Colonic mucosa (tissue), 4 donors: ENCODE results near the gene RPL34. TPM values are rescaled to one million over a fixed set of nuclear protein-coding genes. Genes with fewer than 3 reads are reported as not detected.

Experiments used
- DNase-seq: peaks from one replicate; pipeline ENCODE4 v3.0.0-alpha.2; 2020
- H3K27ac ChIP-seq: fragments of 200-600 bp; one replicate; pipeline ENCODE4 v1.8.0; 2021
- H3K27me3 ChIP-seq: fragments of 200-600 bp; one replicate; pipeline ENCODE4 v1.8.0; 2021
- H3K36me3 ChIP-seq: fragments of 200-600 bp; one replicate; pipeline ENCODE4 v1.8.0; 2021
- H3K4me1 ChIP-seq: fragments of 200-600 bp; one replicate; pipeline ENCODE4 v1.8.0; 2021; ENCODE audit warnings: mild to moderate bottlenecking
- H3K4me3 ChIP-seq: fragments of 200-600 bp; one replicate; pipeline ENCODE4 v1.8.0; 2021
- H3K9ac ChIP-seq, 2 donors: one replicate each; pipeline ENCODE4 v1.7.0; 2013; ENCODE audit warnings: control low read depth in 2 of 2, low read depth in 2 of 2, low read length in 2 of 2
- H3K9me3 ChIP-seq: fragments of 200-600 bp; one replicate; pipeline ENCODE4 v1.8.0; 2021
- CTCF ChIP-seq: fragments of 200-600 bp; IDR thresholded peaks from one replicate; pipeline ENCODE4 v1.8.0; 2022; ENCODE audit warnings: antibody characterized with exemption, mild to moderate bottlenecking
- intact Hi-C: fragments of 100-400 bp; cut with DNase I; formaldehyde crosslinking; loops from one replicate; pipeline ENCODE4 v1.14.1; 2022
- total RNA-seq, 2 donors: library from RNA; stranded (reverse); fragmentation: NEBNext Ultra II Directional in 1 of 2; extraction: Animal tissue kit (Norgen Biotek cat#: 25700) in 1 of 2; gene quantifications; one replicate each; pipeline ENCODE4 v1.2.1, GENCODE V29; 2021
- donor health status: healthy.
- donor health status: DM: no; HTN: no; CAD: no.
- donor health status: DM: no; HTN: no; CAD: no.

RPL34 gene
- total RNA-seq, 2 donors from 2014 or later: 838 to 1,046 TPM

- Histone ChIP-seq H3K9ac (no peak overlapping the region), H3K27ac (no peak overlapping the region), H3K9me3 (no peaks in the 10 kb centered on the region), H3K4me1 (peaks cover 6% of the 10 kb centered on the region), H3K4me3 (no peak overlapping the region), H3K27me3 (no peaks in the 10 kb centered on the region), H3K36me3 (peaks cover 21% of the 10 kb centered on the region)
- no peak for DNase-seq
- no peak for TF ChIP-seq CTCF
- intact Hi-C loops: no loop called here
These were observed 4.1 kb downstream of the RPL34 start for GRCh38 chr4:108624263-108625056.

GRCh38 chr4:108626056-108626455 lies 5.7 kb downstream of the RPL34 start:
- no peaks in the 10 kb centered on the region for H3K9me3 ChIP-seq
- no peak overlapping the region for H3K9ac ChIP-seq
- no peak overlapping the region for H3K27ac ChIP-seq
- H3K4me1 ChIP-seq: peaks cover 6% of the 10 kb centered on the region
- H3K4me3 ChIP-seq: no peak overlapping the region
- peaks cover 21% of the 10 kb centered on the region for H3K36me3 ChIP-seq
- H3K27me3 ChIP-seq: no peaks in the 10 kb centered on the region
- no peak for TF ChIP-seq CTCF
- no peak for DNase-seq
- intact Hi-C loops: no loop called here

GRCh38 chr4:108628411-108628810 lies 8.0 kb downstream of the RPL34 start:
- no peak overlapping the region for H3K27ac ChIP-seq
- no peak overlapping the region for H3K9ac ChIP-seq
- peaks cover 21% of the 10 kb centered on the region for H3K36me3 ChIP-seq
- no peaks in the 10 kb centered on the region for H3K27me3 ChIP-seq
- H3K9me3 ChIP-seq: no peaks in the 10 kb centered on the region
- no peak overlapping the region for H3K4me3 ChIP-seq
- intact Hi-C loops: no loop called here
- no peaks in the 10 kb centered on the region for H3K4me1 ChIP-seq
- DNase-seq: no peak
- no peak for TF ChIP-seq CTCF

- Histone ChIP-seq H3K27me3 (no peaks in the 10 kb centered on the region), H3K4me1 (no peaks in the 10 kb centered on the region), H3K36me3 (no peaks in the 10 kb centered on the region), H3K9ac (no peak overlapping the region), H3K9me3 (no peaks in the 10 kb centered on the region), H3K4me3 (no peak overlapping the region), H3K27ac (no peak overlapping the region)
- DNase-seq: no peak
- intact Hi-C loops: no loop called here
- no peak for TF ChIP-seq CTCF
These were observed 14.8 kb downstream of the RPL34 start for GRCh38 chr4:108635070-108635655.

GRCh38 chr4:108636246-108636645 lies 15.9 kb downstream of the RPL34 start:
- no peak for DNase-seq
- no peak for TF ChIP-seq CTCF
- Histone ChIP-seq H3K27me3 (no peaks in the 10 kb centered on the region), H3K4me1 (no peaks in the 10 kb centered on the region), H3K9ac (no peak overlapping the region), H3K9me3 (no peaks in the 10 kb centered on the region), H3K36me3 (no peaks in the 10 kb centered on the region), H3K4me3 (no peak overlapping the region), H3K27ac (no peak overlapping the region)
- intact Hi-C loops: no loop called here
